CD4-positive, alpha-beta T cell (primary cell): ENCODE results near the gene CRACR2A. TPM values are rescaled to one million over a fixed set of nuclear protein-coding genes. Genes with fewer than 3 reads are reported as not detected.

Source experiments
- ATAC-seq: fragments of 200-7000 bp; cut with Tn5 transposase; one replicate; pipeline ENCODE4 v1.10.0; 2022; ENCODE audit warnings: mild to moderate bottlenecking; ENCODE audit not compliant: poor library complexity
- CTCF ChIA-PET: fragments of 350-600 bp; sonication (Branson Sonifier 250); formaldehyde crosslinking; loops from one replicate; lab custom pipeline; 2021; ENCODE audit warnings: antibody characterized with exemption, inconsistent platforms; lab: Charles Lee
- POLR2A ChIA-PET: fragments of 350-600 bp; sonication (Branson Sonifier 250); formaldehyde crosslinking; loops from one replicate; lab custom pipeline; 2021; ENCODE audit warnings: antibody characterized with exemption, inconsistent platforms; lab: Charles Lee
- DNase-seq, 14 experiments: peaks; one replicate each; pipeline ENCODE4 v3.0.0-alpha.2; 2013 to 2020; ENCODE audit warnings: mixed read lengths in 2 of 14
- H3K27ac ChIP-seq, 2 donors: one replicate each; pipeline versions ENCODE4 v1.5.1 to v1.7.0; 2013; ENCODE audit warnings: low read length in 2 of 2, low read depth in 1 of 2, mild to moderate bottlenecking in 1 of 2
- H3K27me3 ChIP-seq, 2 experiments: 1 replicate in 1 of 2; 2 replicates in 1 of 2; pipeline versions ENCODE4 v1.6.1 to v1.7.0; 2013; ENCODE audit warnings: low read length in 2 of 2, control low read depth in 1 of 2, mild to moderate bottlenecking in 1 of 2, moderate library complexity in 1 of 2; ENCODE audit not compliant: insufficient read depth in 2 of 2, control insufficient read depth in 1 of 2
- H3K36me3 ChIP-seq: one replicate; pipeline ENCODE4 v1.6.1; 2013; ENCODE audit warnings: low read length, control low read depth; ENCODE audit not compliant: insufficient read depth
- H3K4me1 ChIP-seq: one replicate; pipeline ENCODE4 v1.6.1; 2013; ENCODE audit warnings: low read length, control low read depth; ENCODE audit not compliant: insufficient read depth
- H3K4me3 ChIP-seq: one replicate; pipeline ENCODE4 v1.5.1; 2013; ENCODE audit warnings: mild to moderate bottlenecking, low read length, moderate library complexity
- H3K9me3 ChIP-seq, 2 experiments: 1 replicate in 1 of 2; 2 replicates in 1 of 2; pipeline versions ENCODE4 v1.6.1 to v1.7.0; 2013; ENCODE audit warnings: low read length in 2 of 2, mild to moderate bottlenecking in 2 of 2, control low read depth in 1 of 2, moderate library complexity in 1 of 2; ENCODE audit not compliant: control insufficient read depth in 1 of 2, insufficient read depth in 1 of 2
- H3K27ac Mint-ChIP-seq: one replicate; pipeline ENCODE4 v1.8.0; 2020; ENCODE audit warnings: mixed read lengths
- H3K27me3 Mint-ChIP-seq: one replicate; pipeline ENCODE4 v1.8.0; 2021; ENCODE audit warnings: mixed read lengths
- H3K36me3 Mint-ChIP-seq: one replicate; pipeline ENCODE4 v1.8.0; 2021; ENCODE audit warnings: low read depth, mixed read lengths
- H3K4me1 Mint-ChIP-seq: one replicate; pipeline ENCODE4 v1.8.0; 2021; ENCODE audit warnings: low read depth, mixed read lengths
- H3K4me3 Mint-ChIP-seq: one replicate; pipeline ENCODE4 v1.8.0; 2020; ENCODE audit warnings: mild to moderate bottlenecking, mixed read lengths
- H3K9me3 Mint-ChIP-seq: one replicate; pipeline ENCODE4 v1.8.0; 2020; ENCODE audit warnings: mixed read lengths
- CTCF ChIP-seq: fragments of 200-600 bp; IDR thresholded peaks from one replicate; pipeline ENCODE4 v1.8.0; 2022; ENCODE audit warnings: antibody characterized with exemption, mild to moderate bottlenecking
- intact Hi-C, 2 experiments: fragments of 100-400 bp; cut with DNase I in 1 of 2; cut with micrococcal nuclease in 1 of 2; formaldehyde crosslinking; loops; one replicate each; pipeline versions ENCODE4 v1.15.1 to v1.9.0; 2023 to 2025; cut with DNase I, micrococcal nuclease
- total RNA-seq, 174 experiments: library from RNA in 2 of 174; stranded (reverse) in 2 of 174; gene quantifications; one replicate each; pipeline ENCODE4 v1.2.3 and lab custom pipeline; 2021 to 2026

CRACR2A gene
- total RNA-seq, 2 experiments from 2014 or later: 23.5 to 27.5 TPM

GRCh38 chr12:3685830-3686229 is 67.1 kb downstream of the CRACR2A start:
- ChIA-PET CTCF (no interaction called here), POLR2A (no interaction called here)
- Histone ChIP-seq H3K27ac (no peak overlapping the region), H3K9me3 (no peaks in the 10 kb centered on the region), H3K4me3 (no peak overlapping the region), H3K27me3 (no peaks in the 10 kb centered on the region), H3K36me3 (peaks cover 30% of the 10 kb centered on the region), H3K4me1 (no peaks in the 10 kb centered on the region)
- peaks cover 73% of the 10 kb centered on the region for H3K36me3 Mint-ChIP-seq
- intact Hi-C loops: no loop called here
- H3K4me1 Mint-ChIP-seq: no peaks in the 10 kb centered on the region
- no peak overlapping the region for H3K4me3 Mint-ChIP-seq
- no peak overlapping the region for H3K27ac Mint-ChIP-seq
- DNase-seq (no peak), ATAC-seq (no peak)
- no peaks in the 10 kb centered on the region for H3K9me3 Mint-ChIP-seq
- no peak for TF ChIP-seq CTCF
- H3K27me3 Mint-ChIP-seq: no peaks in the 10 kb centered on the region

GRCh38 chr12:3684449-3685051 is 68.4 kb downstream of the CRACR2A start:
- CTCF ChIA-PET: no interaction called here
- ATAC-seq: no peak

GRCh38 chr12:3683670-3684069 is 69.2 kb downstream of the CRACR2A start:
- H3K27ac ChIP-seq: no peak overlapping the region
- no peaks in the 10 kb centered on the region for H3K9me3 ChIP-seq
- CTCF ChIA-PET: interaction anchor here (1.2 kb wide), 1 partner anchor 70 kb away, joined by 3 read pairs; the partner anchor contains the start of gene CRACR2A

More at GRCh38 chr12:3684449-3685051, 68.4 kb downstream of the CRACR2A start:
- no peak overlapping the region for H3K27ac Mint-ChIP-seq
- intact Hi-C loops: no loop called here
- H3K27me3 ChIP-seq: no peaks in the 10 kb centered on the region
- peaks cover 43% of the 10 kb centered on the region for H3K36me3 ChIP-seq
- H3K4me1 ChIP-seq: no peaks in the 10 kb centered on the region
- peaks cover 73% of the 10 kb centered on the region for H3K36me3 Mint-ChIP-seq
- no peak overlapping the region for H3K4me3 ChIP-seq
- H3K27ac ChIP-seq: no peak overlapping the region
- no peak for DNase-seq
- H3K9me3 Mint-ChIP-seq: no peaks in the 10 kb centered on the region
- no peak overlapping the region for H3K4me3 Mint-ChIP-seq
- POLR2A ChIA-PET: no interaction called here
- no peaks in the 10 kb centered on the region for H3K27me3 Mint-ChIP-seq
- H3K9me3 ChIP-seq: no peaks in the 10 kb centered on the region
- no peaks in the 10 kb centered on the region for H3K4me1 Mint-ChIP-seq
- no peak for TF ChIP-seq CTCF

More at GRCh38 chr12:3683670-3684069, 69.2 kb downstream of the CRACR2A start:
- H3K27me3 Mint-ChIP-seq: no peaks in the 10 kb centered on the region
- H3K4me1 Mint-ChIP-seq: no peaks in the 10 kb centered on the region
- ATAC-seq: no peak
- Histone ChIP-seq H3K4me3 (no peak overlapping the region), H3K36me3 (peaks cover 52% of the 10 kb centered on the region), H3K4me1 (no peaks in the 10 kb centered on the region), H3K27me3 (no peaks in the 10 kb centered on the region)
- H3K9me3 Mint-ChIP-seq: no peaks in the 10 kb centered on the region
- H3K36me3 Mint-ChIP-seq: peaks cover 81% of the 10 kb centered on the region
- POLR2A ChIA-PET: no interaction called here
- H3K4me3 Mint-ChIP-seq: no peak overlapping the region
- intact Hi-C loops: no loop called here
- no peak overlapping the region for H3K27ac Mint-ChIP-seq
- TF ChIP-seq CTCF: no peak
- DNase-seq: no peak
